GM19438 (cell line): ENCODE data around the gene ARCN1.

Source experiments
- ATAC-seq: cut with Tn5 transposase; IDR thresholded peaks from one replicate; pipeline ENCODE4 v1.9.1; 2021; ENCODE audit warnings: low read depth; ENCODE audit not compliant: unreplicated experiment

The ARCN1 gene

DNA sequence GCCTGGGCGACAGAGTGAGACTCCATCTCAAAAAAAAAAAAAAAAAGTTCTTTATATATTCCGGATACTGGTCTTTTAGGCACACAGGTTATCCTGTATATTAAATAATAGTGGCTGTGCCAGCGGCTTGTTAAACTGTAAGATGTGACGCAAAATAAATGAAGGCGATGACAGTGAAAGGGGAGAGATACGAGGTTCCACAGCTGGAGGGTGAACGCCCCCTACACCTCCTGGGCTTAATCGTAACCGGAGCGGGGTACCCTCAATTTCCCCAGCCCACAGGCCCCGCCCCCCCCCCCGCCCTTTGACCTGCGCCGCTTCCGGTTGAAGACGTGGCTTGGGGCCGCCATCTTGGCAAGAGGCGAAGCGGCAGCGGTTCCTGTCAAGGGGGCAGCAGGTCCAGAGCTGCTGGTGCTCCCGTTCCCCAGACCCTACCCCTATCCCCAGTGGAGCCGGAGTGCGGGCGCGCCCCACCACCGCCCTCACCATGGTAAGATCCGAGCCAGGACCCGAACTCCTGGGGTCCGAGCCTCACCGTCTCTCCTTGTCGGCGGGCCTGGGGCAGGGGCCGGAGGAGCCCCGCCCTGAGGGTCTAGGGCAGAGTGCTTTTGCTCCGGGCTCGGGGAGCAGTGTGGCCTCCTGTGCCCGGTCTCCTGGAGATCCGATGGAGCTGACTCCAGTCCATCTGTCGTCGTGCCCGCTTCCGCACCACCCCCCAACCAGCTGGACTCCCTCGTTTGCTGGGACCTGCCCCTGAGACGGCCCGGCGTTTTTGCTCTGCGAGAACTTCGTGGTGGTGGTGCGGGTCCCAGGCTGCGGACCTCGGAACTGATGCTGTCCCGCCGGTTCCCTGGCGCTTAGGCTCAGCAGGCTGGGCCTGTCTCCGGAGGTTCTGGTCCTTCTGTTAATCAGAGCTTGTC, at the start of gene ARCN1:
TSS of gene ARCN1 (plus strand) at position 349 of the 920 bp plus-strand sequence. CDS start at position 488, 139 bp downstream.
- peak; percentile 53 for ATAC-seq

DNA sequence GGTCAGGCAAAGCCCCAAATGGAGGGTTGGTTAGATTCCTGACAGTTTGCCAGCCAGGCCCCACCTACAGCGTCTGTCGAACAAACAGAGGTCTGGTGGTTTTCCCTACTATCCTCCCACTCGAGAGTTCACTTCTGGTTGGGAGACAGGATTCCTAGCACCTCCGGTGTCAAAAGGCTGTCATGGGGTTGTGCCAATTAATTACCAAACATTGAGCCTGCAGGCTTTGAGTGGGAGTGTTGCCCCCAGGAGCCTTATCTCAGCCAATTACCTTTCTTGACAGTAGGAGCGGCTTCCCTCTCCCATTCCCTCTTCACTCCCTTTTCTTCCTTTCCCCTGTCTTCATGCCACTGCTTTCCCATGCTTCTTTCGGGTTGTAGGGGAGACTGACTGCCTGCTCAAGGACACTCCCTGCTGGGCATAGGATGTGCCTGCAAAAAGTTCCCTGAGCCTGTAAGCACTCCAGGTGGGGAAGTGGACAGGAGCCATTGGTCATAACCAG, 49.6 kb upstream of the ARCN1 start:
- no peak for ATAC-seq

DNA sequence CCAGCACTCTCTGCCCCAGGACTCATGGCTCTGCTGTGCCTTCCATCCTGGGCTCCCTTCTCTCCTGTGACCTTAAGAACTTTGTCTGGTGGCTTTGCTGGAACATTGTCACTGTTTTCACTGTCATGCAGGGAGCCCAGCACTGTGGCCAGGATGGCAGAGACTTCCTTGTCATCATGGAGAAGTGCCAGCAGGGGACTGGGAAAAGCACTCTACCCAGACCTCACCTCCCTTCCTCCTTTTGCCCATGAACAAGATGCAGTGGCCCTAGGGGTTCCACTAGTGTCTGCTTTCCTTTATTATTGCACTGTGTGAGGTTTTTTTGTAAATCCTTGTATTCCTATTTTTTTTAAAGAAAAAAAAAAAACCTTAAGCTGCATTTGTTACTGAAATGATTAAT, 47.9 kb upstream of the ARCN1 start:
- no peak for ATAC-seq

DNA sequence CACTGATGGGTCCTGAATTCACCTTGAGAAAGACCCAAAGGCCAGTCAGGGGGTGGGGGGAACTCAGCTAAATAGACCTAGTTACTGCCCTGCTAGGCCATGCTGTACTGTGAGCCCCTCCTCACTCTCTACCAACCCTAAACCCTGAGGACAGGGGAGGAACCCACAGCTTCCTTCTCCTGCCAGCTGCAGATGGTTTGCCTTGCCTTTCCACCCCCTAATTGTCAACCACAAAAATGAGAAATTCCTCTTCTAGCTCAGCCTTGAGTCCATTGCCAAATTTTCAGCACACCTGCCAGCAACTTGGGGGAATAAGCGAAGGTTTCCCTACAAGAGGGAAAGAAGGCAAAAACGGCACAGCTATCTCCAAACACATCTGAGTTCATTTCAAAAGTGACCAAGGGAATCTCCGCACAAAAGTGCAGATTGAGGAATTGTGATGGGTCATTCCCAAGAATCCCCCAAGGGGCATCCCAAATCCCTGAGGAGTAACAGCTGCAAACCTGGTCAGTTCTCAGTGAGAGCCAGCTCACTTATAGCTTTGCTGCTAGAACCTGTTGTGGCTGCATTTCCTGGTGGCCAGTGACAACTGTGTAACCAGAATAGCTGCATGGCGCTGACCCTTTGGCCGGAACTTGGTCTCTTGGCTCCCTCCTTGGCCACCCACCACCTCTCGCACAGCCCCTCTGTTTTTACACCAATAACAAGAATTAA, 47.3 kb upstream of the ARCN1 start:
- ATAC-seq = no peak

DNA sequence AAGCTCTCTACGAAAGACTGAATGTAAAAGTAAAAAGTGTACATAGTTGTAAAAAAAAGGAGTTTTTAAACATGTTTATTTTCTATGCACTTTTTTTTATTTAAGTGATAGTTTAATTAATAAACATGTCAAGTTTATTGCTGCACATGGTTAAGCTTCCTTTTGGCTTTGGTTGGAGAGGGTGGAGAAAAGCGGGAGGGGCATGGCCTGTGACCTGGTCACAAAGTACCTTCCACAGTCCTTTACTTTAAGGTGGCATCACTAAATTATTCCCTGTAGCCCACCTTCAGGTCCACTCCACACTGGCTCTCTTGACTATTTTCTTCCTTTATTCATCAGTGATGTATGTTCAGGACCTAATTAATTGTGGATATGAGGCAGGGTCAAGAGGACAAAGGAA, 45.5 kb upstream of the ARCN1 start:
- no peak for ATAC-seq

DNA sequence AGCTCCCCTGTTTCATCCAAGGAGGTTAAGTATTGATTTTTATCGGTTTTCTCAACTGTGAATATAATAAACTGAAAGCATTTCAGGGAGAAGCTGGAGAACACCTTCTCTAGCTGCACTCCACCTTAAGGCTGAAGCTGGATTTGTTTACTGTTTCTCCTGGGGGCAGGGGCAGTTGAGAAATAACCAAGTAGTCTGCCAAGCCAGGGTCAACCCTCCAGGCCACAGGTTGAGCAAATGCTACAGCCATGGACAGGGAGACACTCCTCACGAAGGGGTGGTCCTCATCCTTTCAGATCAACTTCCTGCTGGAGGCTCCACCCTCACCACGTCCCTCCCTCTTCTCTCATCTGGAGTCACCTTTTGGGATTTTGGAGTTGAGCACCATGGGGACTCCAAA, 45.1 kb upstream of the ARCN1 start, which contains the start of gene TTC36:
TSS of gene TTC36 (plus strand) at position 366 of the 400 bp plus-strand sequence. CDS start at position 387, 21 bp downstream.
- ATAC-seq = no peak

DNA sequence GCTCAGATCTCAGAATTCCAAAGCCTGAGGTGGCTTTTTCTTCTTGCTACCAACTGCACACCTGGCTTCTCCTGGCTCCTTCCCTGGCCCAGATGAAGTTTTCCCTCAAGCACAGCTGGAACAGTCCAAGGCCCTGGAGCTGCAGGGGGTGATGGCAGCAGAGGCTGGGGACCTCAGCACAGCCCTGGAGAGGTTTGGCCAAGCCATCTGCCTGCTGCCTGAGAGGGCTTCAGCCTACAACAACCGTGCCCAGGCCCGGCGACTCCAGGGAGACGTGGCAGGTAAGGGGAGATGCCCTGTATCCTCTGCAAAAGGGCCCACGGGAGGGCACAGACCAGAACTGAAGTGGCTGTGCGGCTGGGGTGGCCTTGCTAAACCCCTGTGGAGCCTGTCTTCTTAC, 43.7 kb upstream of the ARCN1 start:
- no peak for ATAC-seq

DNA sequence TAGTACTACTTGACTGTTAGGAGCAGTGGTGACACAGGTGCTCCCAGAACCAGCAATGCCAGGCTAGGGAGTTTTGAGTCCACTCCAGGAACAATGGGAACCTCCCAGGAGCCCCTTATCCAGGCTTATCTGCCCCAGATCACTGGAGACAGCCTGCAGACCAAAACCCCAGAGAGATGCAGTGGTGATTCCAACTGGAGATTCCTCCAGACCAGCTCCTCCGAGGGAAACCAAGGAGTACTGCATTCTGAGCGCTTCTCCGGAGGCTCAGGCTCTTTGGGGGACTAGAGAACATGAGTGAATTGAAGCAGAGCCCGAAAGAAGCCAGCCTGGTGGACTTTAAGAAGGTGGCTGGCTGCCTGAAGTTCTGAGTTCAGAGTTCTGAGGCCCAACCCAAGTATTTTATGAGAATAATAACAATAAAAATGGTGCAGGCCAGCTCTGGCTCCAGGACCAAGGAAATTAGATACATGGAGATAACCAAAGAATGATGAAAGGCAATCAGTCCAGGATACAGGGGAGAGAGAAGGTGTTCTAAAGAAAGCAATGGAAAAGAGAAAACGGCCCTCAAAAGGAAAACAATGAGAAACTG, 42.5 kb upstream of the ARCN1 start:
- ATAC-seq = no peak

DNA sequence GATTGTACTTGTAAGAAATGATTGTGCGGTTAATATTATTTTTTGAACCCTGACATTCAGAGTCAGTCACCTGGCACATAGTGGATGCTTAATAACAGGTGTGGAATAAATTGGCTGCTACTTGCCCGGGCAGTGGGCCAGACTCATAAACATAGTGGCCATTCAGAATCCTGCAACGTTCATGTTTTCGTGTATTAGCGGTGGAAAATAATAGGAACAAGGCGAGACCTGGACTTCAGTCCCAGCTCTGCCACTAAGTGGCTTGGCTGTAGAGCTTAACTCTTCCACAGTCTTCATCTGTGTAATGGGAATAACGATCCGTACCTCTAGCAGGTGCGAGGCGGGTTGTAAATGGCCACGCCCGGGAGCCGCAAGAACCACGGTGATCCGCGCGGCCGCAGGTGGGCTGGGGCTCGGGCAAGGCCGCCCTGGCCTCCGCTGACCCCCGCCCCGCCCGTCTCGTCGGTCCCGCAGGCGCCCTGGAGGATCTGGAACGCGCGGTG, 42.0 kb upstream of the ARCN1 start:
- peak; percentile 3 for ATAC-seq

DNA sequence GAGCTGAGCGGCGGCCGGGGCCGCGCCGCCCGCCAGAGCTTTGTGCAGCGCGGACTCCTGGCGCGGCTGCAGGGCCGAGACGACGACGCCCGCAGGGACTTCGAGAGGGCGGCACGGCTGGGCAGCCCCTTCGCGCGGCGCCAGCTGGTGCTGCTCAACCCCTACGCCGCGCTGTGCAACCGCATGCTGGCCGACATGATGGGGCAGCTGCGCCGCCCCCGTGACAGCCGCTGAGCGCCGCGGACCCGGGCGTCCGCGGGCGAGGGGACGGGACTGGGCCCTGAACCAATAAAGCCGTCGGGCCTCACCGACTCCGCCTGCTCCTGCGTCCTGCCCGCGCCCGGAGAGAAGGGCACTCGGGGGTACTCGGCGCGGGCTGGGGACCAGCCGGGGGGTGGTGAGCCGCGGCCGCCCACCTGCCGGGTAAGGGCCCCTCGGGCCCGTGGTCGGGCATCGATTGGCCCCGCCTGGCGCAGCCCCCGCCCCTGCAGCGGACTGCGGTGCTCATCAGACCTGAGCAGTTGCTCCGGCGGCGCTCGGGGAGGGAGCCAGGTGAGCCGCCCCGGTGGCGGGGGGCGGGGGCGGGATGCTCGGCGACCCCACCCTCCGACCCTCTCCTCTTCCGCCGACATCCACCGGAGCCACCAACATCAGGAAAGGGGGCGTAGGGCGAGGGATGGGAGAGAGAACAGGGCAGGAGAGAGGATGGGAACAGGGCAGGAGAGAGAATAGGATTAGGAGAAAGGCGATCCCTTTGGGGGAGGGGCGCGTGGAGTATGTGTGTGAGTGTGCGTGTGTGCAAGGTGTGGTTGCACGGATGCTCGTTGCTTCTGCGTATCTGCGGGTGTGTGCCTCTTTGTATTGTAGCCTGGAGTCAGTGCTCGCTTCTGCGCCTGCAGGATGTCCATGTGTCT, 41.3 kb upstream of the ARCN1 start, which contains the start of gene TMEM25:
TSS of gene TMEM25 (plus strand) at position 510 of the 914 bp plus-strand sequence. CDS start 610 bp downstream, outside the sequence.
- peak; percentile 75 for ATAC-seq

DNA sequence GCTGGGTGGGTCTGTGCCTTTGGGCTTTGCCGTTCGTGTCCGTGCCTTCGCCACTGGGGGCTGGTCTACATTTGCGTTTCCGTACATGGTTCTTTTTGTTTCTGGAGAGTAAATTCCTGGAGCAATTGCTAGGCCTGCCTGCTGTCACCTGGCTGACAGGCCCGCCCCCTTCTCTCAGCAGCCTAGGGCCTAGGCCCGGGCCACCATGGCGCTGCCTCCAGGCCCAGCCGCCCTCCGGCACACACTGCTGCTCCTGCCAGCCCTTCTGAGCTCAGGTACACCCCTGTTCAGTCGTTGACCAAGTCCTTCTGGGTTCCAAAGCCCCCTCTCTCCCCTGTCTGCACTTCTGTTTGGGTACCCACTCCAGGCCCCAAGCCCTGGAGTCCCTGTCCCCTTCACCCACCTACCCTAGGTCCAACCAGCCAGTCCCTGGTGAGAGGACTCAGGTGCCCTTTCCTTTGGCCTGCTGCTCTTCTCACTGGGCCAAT, 40.6 kb upstream of the ARCN1 start:
- ATAC-seq = peak; percentile 8

DNA sequence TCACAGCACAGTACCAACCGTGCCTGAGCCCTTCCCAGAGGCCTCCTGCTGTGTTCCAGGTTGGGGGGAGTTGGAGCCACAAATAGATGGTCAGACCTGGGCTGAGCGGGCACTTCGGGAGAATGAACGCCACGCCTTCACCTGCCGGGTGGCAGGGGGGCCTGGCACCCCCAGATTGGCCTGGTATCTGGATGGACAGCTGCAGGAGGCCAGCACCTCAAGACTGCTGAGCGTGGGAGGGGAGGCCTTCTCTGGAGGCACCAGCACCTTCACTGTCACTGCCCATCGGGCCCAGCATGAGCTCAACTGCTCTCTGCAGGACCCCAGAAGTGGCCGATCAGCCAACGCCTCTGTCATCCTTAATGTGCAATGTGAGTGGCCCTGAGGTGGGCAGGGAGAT, 40.1 kb upstream of the ARCN1 start:
- ATAC-seq = no peak

DNA sequence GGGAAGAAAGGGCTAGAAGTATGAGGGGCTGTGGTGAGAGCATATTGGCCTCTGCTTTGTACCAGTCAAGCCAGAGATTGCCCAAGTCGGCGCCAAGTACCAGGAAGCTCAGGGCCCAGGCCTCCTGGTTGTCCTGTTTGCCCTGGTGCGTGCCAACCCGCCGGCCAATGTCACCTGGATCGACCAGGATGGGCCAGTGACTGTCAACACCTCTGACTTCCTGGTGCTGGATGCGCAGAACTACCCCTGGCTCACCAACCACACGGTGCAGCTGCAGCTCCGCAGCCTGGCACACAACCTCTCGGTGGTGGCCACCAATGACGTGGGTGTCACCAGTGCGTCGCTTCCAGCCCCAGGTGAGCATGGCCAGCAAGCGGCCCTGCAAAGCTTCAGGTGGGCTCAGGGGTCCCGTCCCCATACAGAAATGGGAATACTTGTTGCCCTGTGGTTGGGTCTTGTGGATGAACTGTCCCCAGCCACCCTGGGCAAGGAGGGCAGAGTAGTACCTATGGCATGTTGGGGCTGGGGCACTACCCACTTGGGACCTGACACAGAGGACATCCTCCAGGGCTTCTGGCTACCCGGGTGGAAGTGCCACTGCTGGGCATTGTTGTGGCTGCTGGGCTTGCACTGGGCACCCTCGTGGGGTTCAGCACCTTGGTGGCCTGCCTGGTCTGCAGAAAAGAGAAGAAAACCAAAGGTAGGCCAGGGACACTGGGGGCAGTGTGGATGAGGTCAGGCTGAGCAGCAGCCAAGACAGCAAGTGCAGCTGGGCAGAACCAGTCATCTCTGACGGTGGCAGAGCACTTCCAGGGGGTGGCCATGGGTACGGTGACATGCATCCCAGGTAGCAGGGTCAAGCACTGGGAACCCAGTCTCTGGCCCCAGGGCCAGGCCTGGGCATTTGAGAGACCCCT, 39.1 kb upstream of the ARCN1 start:
- ATAC-seq = no peak

DNA sequence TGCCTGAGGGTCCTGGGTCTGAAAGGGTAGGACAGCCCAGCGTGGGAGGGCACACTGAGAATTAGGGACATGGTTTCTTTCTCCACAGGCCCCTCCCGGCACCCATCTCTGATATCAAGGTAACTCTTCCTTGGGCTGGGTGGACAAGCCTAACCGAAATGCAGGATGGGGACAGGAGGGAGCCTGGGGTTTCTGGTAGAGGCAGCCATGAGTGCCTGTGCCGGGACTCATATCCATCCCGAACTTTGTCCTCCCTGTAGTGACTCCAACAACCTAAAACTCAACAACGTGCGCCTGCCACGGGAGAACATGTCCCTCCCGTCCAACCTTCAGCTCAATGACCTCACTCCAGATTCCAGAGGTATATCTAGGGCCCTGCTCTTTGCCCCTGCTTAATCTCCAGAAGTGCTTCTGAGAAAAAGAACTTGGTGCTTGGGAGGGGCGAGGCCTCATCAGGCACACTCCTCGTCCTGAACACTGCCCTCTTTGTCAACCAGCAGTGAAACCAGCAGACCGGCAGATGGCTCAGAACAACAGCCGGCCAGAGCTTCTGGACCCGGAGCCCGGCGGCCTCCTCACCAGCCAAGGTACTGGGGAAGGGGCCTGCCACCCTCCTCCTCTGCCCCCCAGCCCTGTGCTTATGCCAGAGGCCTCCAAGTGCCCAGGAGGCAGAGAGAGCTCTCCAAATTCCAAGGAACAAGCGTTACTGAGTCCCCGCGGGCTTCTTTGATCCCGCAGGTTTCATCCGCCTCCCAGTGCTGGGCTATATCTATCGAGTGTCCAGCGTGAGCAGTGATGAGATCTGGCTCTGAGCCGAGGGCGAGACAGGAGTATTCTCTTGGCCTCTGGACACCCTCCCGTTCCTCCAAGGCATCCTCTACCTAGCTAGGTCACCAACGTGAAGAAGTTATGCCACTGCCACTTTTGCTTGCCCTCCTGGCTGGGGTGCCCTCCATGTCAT, 38.2 kb upstream of the ARCN1 start:
- no peak for ATAC-seq

DNA sequence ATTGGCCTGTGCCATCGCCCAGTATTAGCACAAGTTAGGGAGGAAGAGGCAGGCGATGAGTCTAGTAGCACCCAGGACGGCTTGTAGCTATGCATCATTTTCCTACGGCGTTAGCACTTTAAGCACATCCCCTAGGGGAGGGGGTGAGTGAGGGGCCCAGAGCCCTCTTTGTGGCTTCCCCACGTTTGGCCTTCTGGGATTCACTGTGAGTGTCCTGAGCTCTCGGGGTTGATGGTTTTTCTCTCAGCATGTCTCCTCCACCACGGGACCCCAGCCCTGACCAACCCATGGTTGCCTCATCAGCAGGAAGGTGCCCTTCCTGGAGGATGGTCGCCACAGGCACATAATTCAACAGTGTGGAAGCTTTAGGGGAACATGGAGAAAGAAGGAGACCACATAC, 36.9 kb upstream of the ARCN1 start:
- ATAC-seq = no peak

DNA sequence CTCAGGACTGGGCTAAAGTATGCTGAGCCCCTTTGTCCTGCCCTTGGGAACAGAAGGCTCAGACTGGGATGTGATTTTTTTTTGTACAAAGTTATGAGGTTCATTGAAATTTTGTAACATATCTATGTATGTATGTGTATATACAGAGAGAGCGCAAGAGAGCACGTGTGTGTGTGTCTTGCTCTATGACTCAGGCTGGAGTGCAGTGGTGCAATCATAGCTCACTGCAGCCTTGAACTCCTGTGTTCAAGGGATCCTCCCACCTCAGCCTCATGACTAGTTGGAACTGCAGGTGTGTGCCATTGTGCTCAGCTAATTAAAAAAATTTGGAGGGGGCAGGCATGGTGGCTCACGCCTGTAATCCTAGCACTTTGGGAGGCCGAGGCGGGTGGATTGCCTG, 35.5 kb upstream of the ARCN1 start:
- ATAC-seq = no peak

DNA sequence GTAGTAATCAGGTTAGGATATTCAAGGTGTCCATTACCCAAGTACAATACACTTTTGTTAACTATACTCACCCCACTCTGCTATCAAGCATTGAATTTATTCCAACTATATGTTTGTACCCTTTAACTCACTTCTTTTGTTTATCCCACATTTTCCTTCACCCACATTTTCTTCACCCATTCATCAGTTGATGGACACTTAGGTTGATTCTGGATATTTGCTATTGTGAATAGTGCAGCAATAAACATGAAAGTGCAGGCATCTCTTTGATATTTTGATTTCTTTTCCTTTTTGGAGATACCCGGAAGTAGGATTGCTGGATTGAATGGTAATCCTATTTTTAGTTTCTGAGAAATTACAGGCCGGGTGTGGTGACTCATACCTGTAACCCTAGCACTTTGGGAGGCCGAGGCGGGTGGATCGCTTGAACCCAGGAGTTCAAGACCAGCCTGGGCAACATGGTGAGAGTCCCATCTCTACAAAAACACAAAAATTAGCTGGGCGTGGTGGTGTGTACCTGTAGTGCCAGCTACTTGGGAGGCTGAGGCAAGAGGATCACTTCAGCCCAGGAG, 34.7 kb upstream of the ARCN1 start:
- no peak for ATAC-seq
